ENCODE data around the gene HDAC8. TPM values are rescaled to one million over a fixed set of nuclear protein-coding genes. Genes with fewer than 3 reads are reported as not detected.

HDAC8 gene
- total and polyA plus RNA-seq, 2 donors (not counting 1 experiment from before 2014, with no cell fraction given): 13.3 to 41.9 TPM

GRCh38 chrX:72461766-72462165 is 110.9 kb downstream of the HDAC8 start:
- CTCF ChIA-PET: no interaction called here
- H2AFZ ChIP-seq (ENCODE audit: insufficient read depth, low read depth, low read length, poor library complexity, severe bottlenecking): no peak overlapping the region
- H3K4me1 ChIP-seq (ENCODE audit: control insufficient read depth in 2 of 2, insufficient read depth in 2 of 2, low read length in 2 of 2): no peaks in the 10 kb centered on the region
- no peaks in the 10 kb centered on the region for H3K9me3 ChIP-seq (ENCODE audit: control extremely low read depth in 1 of 3, control insufficient read depth in 2 of 3, insufficient read depth in 1 of 3, low read length in 2 of 3)
- no peak overlapping the region for H3K27ac Mint-ChIP-seq
- H3K79me2 ChIP-seq (ENCODE audit: control insufficient read depth, insufficient read depth, low read length): no peaks in the 10 kb centered on the region
- no peaks in the 10 kb centered on the region for H3K27me3 ChIP-seq (replicated peaks in 1 of 4; ENCODE audit: control extremely low read depth in 1 of 4, control insufficient read depth in 3 of 4, insufficient read depth in 4 of 4, low read length in 3 of 4)
- WGBS (ENCODE audit: insufficient coverage): 100% methylated on average over 1 of the region's 5 CpGs
- no peak overlapping the region for H3K4me2 ChIP-seq (replicated peaks; ENCODE audit: low read depth, low read length, poor library complexity, severe bottlenecking)
- H3K9me3 Mint-ChIP-seq (ENCODE audit: insufficient read depth): no peaks in the 10 kb centered on the region
- H4K20me1 ChIP-seq (ENCODE audit: control insufficient read depth, insufficient read depth, low read length, poor library complexity, severe bottlenecking): no peaks in the 10 kb centered on the region
- no peaks in the 10 kb centered on the region for H3K27me3 Mint-ChIP-seq
- intact Hi-C loops (cut with micrococcal nuclease): no loop called here
- H3K27ac ChIP-seq (ENCODE audit: low read length in 2 of 2): no peak overlapping the region
- POLR2A ChIA-PET: no interaction called here
- no peak overlapping the region for H3K9ac ChIP-seq (ENCODE audit: low read length)
- no peak overlapping the region for H3K4me3 Mint-ChIP-seq
- peaks cover 0 to 5% of the 10 kb centered on the region in 2 experiments for H3K36me3 ChIP-seq (replicated peaks in 1 of 2; ENCODE audit: control extremely low read depth in 1 of 2, control insufficient read depth in 1 of 2, extremely low read depth in 1 of 2, insufficient read depth in 2 of 2, low read length in 1 of 2)
- ATAC-seq (ENCODE audit: low read depth): no peak
- no peak overlapping the region for H3K4me3 ChIP-seq (ENCODE audit: control extremely low read depth in 1 of 5, extremely low read depth in 1 of 5, insufficient read depth in 1 of 5, low read depth in 2 of 5, low read length in 4 of 5)
- TF ChIP-seq EZH2 (IDR thresholded peaks at IDR 0.05; ENCODE audit: borderline replicate concordance, insufficient read depth, low read depth, low read length, poor library complexity, severe bottlenecking): no peak
- TF ChIP-seq CTCF (IDR thresholded peaks at IDR 0.05): no peak
- no peak for DNase-seq
- H3K4me1 Mint-ChIP-seq: no peaks in the 10 kb centered on the region

GRCh38 chrX:72461288-72461687 is 111.4 kb downstream of the HDAC8 start:
- ATAC-seq (ENCODE audit: low read depth) (no peak), DNase-seq (no peak)
- H4K20me1 ChIP-seq (ENCODE audit: control insufficient read depth, insufficient read depth, low read length, poor library complexity, severe bottlenecking): no peaks in the 10 kb centered on the region
- no peaks in the 10 kb centered on the region for H3K27me3 ChIP-seq (replicated peaks in 1 of 4; ENCODE audit: control extremely low read depth in 1 of 4, control insufficient read depth in 3 of 4, insufficient read depth in 4 of 4, low read length in 3 of 4)
- no peak overlapping the region for H2AFZ ChIP-seq (ENCODE audit: insufficient read depth, low read depth, low read length, poor library complexity, severe bottlenecking)
- ChIA-PET CTCF (no interaction called here), POLR2A (no interaction called here)
- Mint-ChIP-seq H3K9me3 (ENCODE audit: insufficient read depth) (no peaks in the 10 kb centered on the region), H3K27me3 (no peaks in the 10 kb centered on the region), H3K4me1 (no peaks in the 10 kb centered on the region), H3K4me3 (no peak overlapping the region), H3K27ac (no peak overlapping the region)
- H3K27ac ChIP-seq (ENCODE audit: low read length in 2 of 2): no peak overlapping the region
- peaks cover 0 to 5% of the 10 kb centered on the region in 2 experiments for H3K36me3 ChIP-seq (replicated peaks in 1 of 2; ENCODE audit: control extremely low read depth in 1 of 2, control insufficient read depth in 1 of 2, extremely low read depth in 1 of 2, insufficient read depth in 2 of 2, low read length in 1 of 2)
- intact Hi-C loops (cut with micrococcal nuclease): no loop called here
- TF ChIP-seq EZH2 (IDR thresholded peaks at IDR 0.05; ENCODE audit: borderline replicate concordance, insufficient read depth, low read depth, low read length, poor library complexity, severe bottlenecking) (no peak), CTCF (IDR thresholded peaks at IDR 0.05) (no peak)
- no peak overlapping the region for H3K4me3 ChIP-seq (ENCODE audit: control extremely low read depth in 1 of 5, extremely low read depth in 1 of 5, insufficient read depth in 1 of 5, low read depth in 2 of 5, low read length in 4 of 5)
- WGBS (ENCODE audit: insufficient coverage): no CpG with 5 or more reads among the region's 2 CpGs
- H3K9ac ChIP-seq (ENCODE audit: low read length): no peak overlapping the region
- H3K79me2 ChIP-seq (ENCODE audit: control insufficient read depth, insufficient read depth, low read length): no peaks in the 10 kb centered on the region
- no peak overlapping the region for H3K4me2 ChIP-seq (replicated peaks; ENCODE audit: low read depth, low read length, poor library complexity, severe bottlenecking)
- H3K9me3 ChIP-seq (ENCODE audit: control extremely low read depth in 1 of 3, control insufficient read depth in 2 of 3, insufficient read depth in 1 of 3, low read length in 2 of 3): no peaks in the 10 kb centered on the region
- H3K4me1 ChIP-seq (ENCODE audit: control insufficient read depth in 2 of 2, insufficient read depth in 2 of 2, low read length in 2 of 2): no peaks in the 10 kb centered on the region

All from B cell (primary cell).